Glomerular visceral epithelial cell (primary cell): ENCODE data around the gene ABHD12B.
"Not testable (repeated sequence)": the region's sequence is repeated elsewhere in the genome, so short reads cannot be mapped to it uniquely, and the experiment has no call there.

ENCODE experiments used
- DNase-seq: peaks from one replicate; pipeline ENCODE4 v3.0.0-alpha.2; 2016; ENCODE audit errors: extremely low spot score

Gene ABHD12B

GRCh38 chr14:50896421-50896820, 24.6 kb downstream of the ABHD12B start:
- DNase-seq, result not testable (repeated sequence)

- not testable (repeated sequence) for DNase-seq
These were observed 25.2 kb downstream of the ABHD12B start for GRCh38 chr14:50897005-50897404.

DNA sequence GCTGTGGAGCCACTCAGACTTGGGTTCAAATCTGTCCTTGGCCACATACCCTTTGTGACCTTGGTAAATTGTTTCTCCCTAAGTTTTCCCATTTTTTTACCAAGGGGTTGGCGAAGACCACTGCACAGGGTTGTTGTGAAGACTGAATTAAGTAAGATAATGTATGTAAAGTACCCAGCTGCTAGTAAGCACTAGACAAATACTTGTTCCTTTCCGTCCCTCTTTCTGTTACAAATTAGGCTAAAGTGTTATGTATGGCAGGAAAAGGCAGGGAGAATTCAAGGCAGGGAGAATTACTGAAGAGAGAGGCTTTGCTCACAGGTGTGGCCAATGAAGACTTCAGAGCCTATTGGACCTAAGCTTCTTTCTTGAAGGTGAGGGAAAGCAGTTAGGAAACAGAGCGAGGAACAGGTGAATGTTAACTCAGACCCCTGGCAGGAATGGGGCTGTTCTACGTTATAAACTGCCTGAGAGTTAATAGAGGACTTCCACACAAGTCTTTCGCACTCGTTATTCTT, 25.9 kb downstream of the ABHD12B start:
- DNase-seq, result no peak

DNA sequence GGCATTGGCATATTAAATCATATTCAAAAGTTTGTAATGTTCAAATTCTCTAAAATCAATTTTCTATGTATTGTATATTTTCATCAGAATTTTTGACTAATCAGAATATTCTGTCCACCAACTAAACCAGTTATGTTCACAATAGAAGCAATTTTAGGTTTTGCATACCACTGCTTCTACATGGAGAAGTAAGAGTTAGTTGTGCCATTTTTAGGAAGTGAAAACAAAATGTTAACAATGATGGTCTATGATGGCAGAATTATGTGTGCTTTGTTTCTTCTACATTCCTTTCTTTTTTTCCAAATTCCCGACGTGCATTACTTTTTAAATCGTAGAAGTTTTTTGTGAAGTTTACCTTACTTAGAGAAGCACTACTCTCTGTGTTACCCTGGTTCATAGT, 29.5 kb downstream of the ABHD12B start:
- no peak for DNase-seq

GRCh38 chr14:50904719-50905118, 32.9 kb downstream of the ABHD12B start:
- no peak for DNase-seq

DNA sequence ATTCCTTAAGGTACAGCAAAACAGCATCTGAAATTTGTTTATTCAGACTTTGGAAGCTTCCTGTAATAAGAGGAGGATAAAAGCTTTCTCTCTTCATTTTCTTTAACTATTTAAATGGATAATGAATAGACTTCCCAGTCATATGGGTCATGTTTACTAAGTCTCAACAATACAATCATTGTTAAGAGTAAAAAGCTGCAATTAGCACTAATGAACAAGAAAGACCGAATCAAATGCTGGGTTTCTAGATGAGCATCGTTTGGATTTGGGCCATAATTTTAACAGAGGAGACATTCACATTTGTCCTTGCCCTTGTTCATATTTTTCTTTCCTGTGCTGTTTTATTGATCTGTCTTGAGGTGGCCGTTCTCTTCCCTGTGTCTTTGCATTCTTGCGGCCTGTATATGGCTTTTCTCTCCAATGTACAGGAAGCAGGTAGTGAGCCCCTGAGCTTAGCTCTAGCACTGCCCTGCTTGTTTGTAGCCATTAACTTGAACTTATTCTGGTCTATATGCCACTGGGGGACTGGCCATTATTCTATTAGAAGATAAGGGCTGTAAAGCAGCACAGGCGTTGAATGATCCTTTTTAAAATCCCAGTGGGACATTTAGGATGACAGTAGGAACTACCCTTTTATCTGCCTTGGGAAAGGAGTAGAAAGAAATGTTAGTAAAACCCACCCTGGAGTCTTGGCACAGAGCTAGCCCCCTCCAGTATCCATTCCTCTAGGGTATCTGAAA, 34.6 kb downstream of the ABHD12B start:
- no peak for DNase-seq

GRCh38 chr14:50910495-50911420, 38.9 kb downstream of the ABHD12B start:
- DNase-seq, result no peak

DNA sequence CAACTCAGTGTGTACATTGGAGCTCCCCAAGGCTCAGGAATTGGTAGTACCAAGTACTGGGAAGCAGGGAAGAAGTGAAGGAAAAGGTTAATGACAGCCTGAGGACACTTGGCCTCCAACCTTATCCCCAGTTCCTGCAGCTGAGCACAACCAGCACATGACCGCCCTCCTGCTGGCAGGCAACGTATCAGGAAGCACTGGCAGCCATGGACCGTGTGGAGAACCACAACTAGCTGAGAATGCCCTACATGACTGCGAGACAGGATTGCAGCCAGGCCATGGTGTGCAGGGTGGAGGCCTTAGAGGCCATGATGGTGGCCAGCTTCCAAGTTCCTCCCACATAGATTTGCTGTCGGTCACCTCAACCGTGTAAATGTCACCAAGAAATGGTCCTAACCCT, 45.6 kb downstream of the ABHD12B start:
- DNase-seq, result no peak

DNA sequence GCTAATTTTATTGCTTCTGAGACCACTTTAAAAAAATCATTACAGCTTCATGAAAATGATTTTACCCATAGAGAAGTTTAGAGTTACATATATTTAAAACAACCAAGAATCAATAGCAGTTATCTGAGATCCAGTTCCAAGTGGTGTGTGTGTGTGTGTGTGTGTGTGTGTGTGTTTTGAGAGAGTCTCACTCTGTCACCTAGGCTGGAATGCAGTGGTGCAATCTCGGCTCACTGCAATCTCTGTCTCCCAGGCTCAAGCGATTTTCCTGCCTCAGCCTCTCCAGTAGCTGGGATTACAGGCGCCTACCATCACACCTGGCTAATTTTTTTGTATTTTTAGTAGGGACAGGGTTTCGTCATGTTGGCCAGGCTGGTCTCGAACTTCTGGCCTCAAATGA, 47.7 kb downstream of the ABHD12B start:
- DNase-seq, result not testable (repeated sequence)

DNA sequence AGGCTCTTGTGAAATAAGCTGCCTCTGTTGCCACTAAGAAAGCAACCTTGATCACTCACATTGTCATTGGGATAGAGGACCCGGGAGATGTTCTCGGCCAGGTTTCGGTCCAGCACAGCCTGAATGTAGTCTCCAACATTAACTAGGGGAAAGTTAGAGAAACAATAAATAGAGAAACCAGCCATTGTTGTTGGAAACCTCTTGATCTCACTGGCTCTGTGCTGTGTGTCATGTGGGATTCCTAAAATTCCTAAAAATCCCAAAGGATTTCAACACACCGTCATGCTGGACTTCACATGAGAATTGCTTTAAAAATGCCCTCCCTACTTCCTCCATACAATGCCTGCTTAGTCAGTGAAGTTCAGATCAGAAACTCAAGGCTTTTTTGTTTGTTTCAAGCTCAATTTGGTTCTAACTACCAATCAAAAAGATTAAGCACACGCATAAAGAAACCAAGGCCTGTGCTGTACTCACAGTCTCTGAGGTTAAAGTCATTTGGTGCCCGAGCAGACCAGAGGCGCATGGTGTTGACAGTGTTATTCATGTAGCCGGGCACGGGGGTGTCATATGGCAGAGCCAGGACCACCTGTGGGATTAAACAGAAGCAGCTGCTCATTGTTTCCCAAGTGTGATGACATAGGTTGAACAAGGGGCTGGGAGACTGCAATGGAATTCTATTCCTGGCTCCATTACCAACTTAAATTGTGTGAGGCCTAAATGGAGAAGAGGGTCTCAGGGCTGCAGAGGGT, 48.8 kb downstream of the ABHD12B start:
- DNase-seq, result peak; percentile 66

- no peak for DNase-seq
These were observed 51.0 kb downstream of the ABHD12B start for GRCh38 chr14:50922803-50923202.

- DNase-seq, result no peak
These were observed 52.4 kb downstream of the ABHD12B start for GRCh38 chr14:50924236-50924635.

GRCh38 chr14:50924843-50925242, 53.0 kb downstream of the ABHD12B start:
- no peak for DNase-seq

DNA sequence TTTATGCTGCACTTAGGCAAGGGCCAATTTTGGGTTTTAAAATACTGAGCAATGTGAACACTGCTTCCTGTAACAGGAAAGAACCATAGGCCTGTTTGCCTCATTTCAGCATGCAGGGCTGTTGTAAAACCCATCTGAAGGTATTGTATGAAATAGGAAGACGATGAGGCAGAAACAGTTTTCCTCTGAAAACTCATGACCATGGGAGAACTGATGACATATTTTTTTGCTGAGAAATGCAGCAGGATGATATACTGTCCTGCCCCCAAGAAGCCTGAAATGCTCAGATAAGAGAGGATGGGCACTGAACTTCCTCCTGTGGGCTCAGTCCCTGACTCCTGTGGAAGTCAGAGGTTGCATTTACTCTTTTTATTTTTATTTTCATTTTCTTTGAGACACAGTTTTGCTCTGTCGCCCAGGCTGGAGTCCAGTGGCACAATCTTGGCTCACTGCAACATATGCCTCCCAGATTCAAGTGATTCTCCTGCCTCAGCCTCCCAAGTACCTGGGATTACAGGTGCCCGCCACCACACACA, 55.1 kb downstream of the ABHD12B start:
- DNase-seq, result no peak

- peak; percentile 66 for DNase-seq
These were observed 56.3 kb downstream of the ABHD12B start for GRCh38 chr14:50928002-50928635.

DNA sequence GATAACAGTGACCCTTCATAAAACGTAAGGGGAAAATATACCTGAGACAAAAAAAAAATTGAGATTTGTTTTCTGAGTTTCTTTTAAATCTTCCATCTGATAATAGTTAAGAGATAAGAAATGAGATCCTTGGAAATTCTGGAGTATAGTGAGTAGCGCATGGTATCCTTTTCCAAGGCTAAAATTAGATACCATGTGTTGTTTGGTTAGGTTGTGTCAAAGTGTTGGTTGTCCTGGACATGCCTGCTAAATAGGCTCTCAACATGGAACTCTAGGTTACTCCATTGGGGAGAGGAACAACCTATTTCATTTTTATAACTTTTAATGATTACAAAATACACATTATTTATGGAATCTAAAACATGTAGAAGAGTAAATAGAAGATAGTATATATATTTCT, 57.7 kb downstream of the ABHD12B start:
- DNase-seq, result no peak

DNA sequence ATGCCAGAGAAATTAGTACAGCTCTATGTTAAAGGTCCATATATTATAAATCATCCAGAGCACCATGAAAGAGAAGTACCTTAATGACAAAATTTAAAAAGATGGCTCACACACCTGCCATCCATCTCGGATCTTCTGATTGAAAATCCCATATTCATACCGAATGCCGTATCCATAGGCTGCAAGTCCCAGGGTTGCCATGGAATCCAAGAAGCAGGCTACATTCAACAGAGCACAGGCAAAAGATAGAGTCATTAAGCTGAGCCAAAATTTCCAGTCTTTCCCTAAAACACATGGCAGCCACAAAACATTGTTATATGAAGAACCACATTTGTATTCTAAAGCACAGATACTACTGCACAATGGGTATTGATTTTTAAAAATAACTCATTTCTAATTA, 59.7 kb downstream of the ABHD12B start:
- no peak for DNase-seq

GRCh38 chr14:50932156-50932555, 60.3 kb downstream of the ABHD12B start:
- DNase-seq, result no peak

- DNase-seq, result no peak
These were observed 61.0 kb downstream of the ABHD12B start for GRCh38 chr14:50932592-50933495.
